Spleen (tissue), 7 donors: ENCODE data around the gene RIMS4.

Experiments used
- POLR2A ChIP-seq, 3 donors: fragments of 450-650 bp; IDR thresholded peaks; one replicate each; pipeline ENCODE4 v1.5.1; 2017; ENCODE audit warnings: antibody characterized with exemption in 3 of 3, mild to moderate bottlenecking in 1 of 3
- POLR2AphosphoS5 ChIP-seq, 3 donors: sonication (generic); formaldehyde crosslinking; IDR thresholded peaks; one replicate each; pipeline ENCODE4 v1.5.1; 2017; ENCODE audit warnings: antibody characterized with exemption in 3 of 3
- TF ChIP-seq, protein P1 (sequence below), 11 experiments: fragments of 200-600 bp in 7 of 11; fragments of 450-650 bp in 4 of 11; sonication (generic) in 4 of 11; IDR thresholded peaks in 8 of 11; conservative IDR thresholded peaks in 3 of 11; 1 replicate in 7 of 11; 2 replicates in 4 of 11; pipeline versions ENCODE4 v1.4.0 to v1.8.0; 2016 to 2021; ENCODE audit warnings: antibody characterized with exemption in 11 of 11, inconsistent platforms in 4 of 11, mild to moderate bottlenecking in 1 of 11
- donor health status: DM: no; HTN: no; CAD: no; lungs with moderate emphysema.
- donor health status: DM: no; HTN: no; CAD: no.
- donor health status: DM: no; HTN: no; CAD: no.

- TF ChIP-seq, protein P1, sequence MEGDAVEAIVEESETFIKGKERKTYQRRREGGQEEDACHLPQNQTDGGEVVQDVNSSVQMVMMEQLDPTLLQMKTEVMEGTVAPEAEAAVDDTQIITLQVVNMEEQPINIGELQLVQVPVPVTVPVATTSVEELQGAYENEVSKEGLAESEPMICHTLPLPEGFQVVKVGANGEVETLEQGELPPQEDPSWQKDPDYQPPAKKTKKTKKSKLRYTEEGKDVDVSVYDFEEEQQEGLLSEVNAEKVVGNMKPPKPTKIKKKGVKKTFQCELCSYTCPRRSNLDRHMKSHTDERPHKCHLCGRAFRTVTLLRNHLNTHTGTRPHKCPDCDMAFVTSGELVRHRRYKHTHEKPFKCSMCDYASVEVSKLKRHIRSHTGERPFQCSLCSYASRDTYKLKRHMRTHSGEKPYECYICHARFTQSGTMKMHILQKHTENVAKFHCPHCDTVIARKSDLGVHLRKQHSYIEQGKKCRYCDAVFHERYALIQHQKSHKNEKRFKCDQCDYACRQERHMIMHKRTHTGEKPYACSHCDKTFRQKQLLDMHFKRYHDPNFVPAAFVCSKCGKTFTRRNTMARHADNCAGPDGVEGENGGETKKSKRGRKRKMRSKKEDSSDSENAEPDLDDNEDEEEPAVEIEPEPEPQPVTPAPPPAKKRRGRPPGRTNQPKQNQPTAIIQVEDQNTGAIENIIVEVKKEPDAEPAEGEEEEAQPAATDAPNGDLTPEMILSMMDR (IDR thresholded peaks at IDR 0.05 in 8 of 11, conservative IDR thresholded peaks at IDR 0.05 in 3 of 11) = no peak
- TF ChIP-seq POLR2A (IDR thresholded peaks at IDR 0.05) (no peak), POLR2AphosphoS5 (IDR thresholded peaks at IDR 0.05) (no peak)
These were observed 37.7 kb downstream of the RIMS4 start for GRCh38 chr20:44772636-44773035.
